HCT116 (cell line): ENCODE results near the gene TOX2. TPM values are rescaled to one million over a fixed set of nuclear protein-coding genes. Genes with fewer than 3 reads are reported as not detected.

Experiments used
- ATAC-seq: fragments of 200-7000 bp; cut with Tn5 transposase; 2 replicates; pipeline ENCODE4 v1.9.1; 2020; ENCODE audit warnings: mild to moderate bottlenecking, moderate library complexity
- BruUV-seq: library from RNA; stranded (reverse); fragments of 400-500 nt; replicated peaks from 2 replicates; lab custom pipeline; 2021; lab: Mats Ljungman, UMichigan
- CTCF ChIA-PET: fragments of 300-600 bp; sonication (Branson Sonifier 250); formaldehyde crosslinking; loops from one replicate; lab custom pipeline; 2021; ENCODE audit warnings: antibody characterized with exemption; lab: Charles Lee
- POLR2A ChIA-PET: fragments of 300-600, 350-600 bp; sonication (Branson Sonifier 250); formaldehyde crosslinking; loops from one replicate; lab custom pipeline; 2021; ENCODE audit warnings: antibody characterized with exemption; lab: Charles Lee
- RAD21 ChIA-PET, 2 experiments: fragments of 300-600 bp; sonication (Branson Sonifier 250); formaldehyde crosslinking; loops; one replicate each; lab custom pipeline; 2023; ENCODE audit warnings: low total read pairs in 2 of 2; ENCODE audit not compliant: uncharacterized antibody in 2 of 2, unreplicated experiment in 2 of 2, low non-redundant PET in 1 of 2; lab: Charles Lee
- DNase-seq: peaks from one replicate; pipeline ENCODE4 v3.0.0-alpha.2; 2010; ENCODE audit warnings: low read depth, low spot score
- H2AFZ ChIP-seq: fragments of 200-600 bp; shearing (Covaris generic), sonication (generic); 2 replicates; pipeline ENCODE4 v1.6.1; 2017; ENCODE audit warnings: low read depth, mixed run types, mixed read lengths, antibody characterized with exemption, low read length; ENCODE audit not compliant: poor library complexity, severe bottlenecking
- H3K27ac ChIP-seq: 2 replicates; pipeline ENCODE4 v1.5.1; 2012; ENCODE audit warnings: low read depth, low read length
- H3K27me3 ChIP-seq: fragments of 200-600 bp; sonication (generic); 2 replicates; pipeline ENCODE4 v1.6.1; 2016; ENCODE audit warnings: mixed run types, low read length, mixed read lengths; ENCODE audit not compliant: insufficient read depth
- H3K36me3 ChIP-seq, 2 experiments: fragments of 200-500 bp in 1 of 2; fragments of 200-600 bp in 1 of 2; sonication (Bioruptor generic) in 1 of 2; sonication (generic) in 1 of 2; 2 replicates each; pipeline versions ENCODE4 v1.5.1 to v1.6.1; 2014 to 2016; ENCODE audit warnings: low read length in 2 of 2, inconsistent platforms in 1 of 2, mixed read lengths in 1 of 2, mixed run types in 1 of 2; ENCODE audit not compliant: insufficient read depth in 2 of 2, control insufficient read depth in 1 of 2
- H3K4me1 ChIP-seq, 2 experiments: fragments of 200-600 bp in 1 of 2; sonication (generic) in 1 of 2; 2 replicates each; pipeline versions ENCODE4 v1.5.1 to v1.6.1; 2012 to 2017; ENCODE audit warnings: low read length in 2 of 2, inconsistent platforms in 1 of 2, mild to moderate bottlenecking in 1 of 2, mixed read lengths in 1 of 2, mixed run types in 1 of 2, moderate library complexity in 1 of 2; ENCODE audit not compliant: insufficient read depth in 2 of 2, control insufficient read depth in 1 of 2
- H3K4me2 ChIP-seq: fragments of 200-600 bp; sonication (generic); 2 replicates; pipeline ENCODE4 v1.6.1; 2017; ENCODE audit warnings: mixed run types, low read length, mixed read lengths
- H3K4me3 ChIP-seq, 2 experiments: fragments of 200-600 bp in 1 of 2; sonication (generic) in 1 of 2; replicated peaks in 1 of 2; 2 replicates each; pipeline ENCODE4 v1.5.1; 2011 to 2016; ENCODE audit warnings: low read length in 2 of 2, control low read depth in 1 of 2, low read depth in 1 of 2, mild to moderate bottlenecking in 1 of 2, mixed read lengths in 1 of 2, mixed run types in 1 of 2
- H3K79me2 ChIP-seq: fragments of 200-600 bp; sonication (generic); 2 replicates; pipeline ENCODE4 v1.6.1; 2017; ENCODE audit warnings: mild to moderate bottlenecking, mixed run types, low read length, moderate library complexity, mixed read lengths; ENCODE audit not compliant: insufficient read depth
- H3K9ac ChIP-seq: fragments of 200-600 bp; sonication (generic); 2 replicates; pipeline ENCODE4 v1.6.1; 2016; ENCODE audit warnings: low read length, mixed read lengths
- H3K9me2 ChIP-seq: fragments of 200-600 bp; sonication (generic), shearing (Covaris generic); 2 replicates; pipeline ENCODE4 v1.6.1; 2017; ENCODE audit warnings: mixed run types, mild to moderate bottlenecking, moderate library complexity; ENCODE audit not compliant: insufficient read depth
- H3K9me3 ChIP-seq, 2 experiments: fragments of 200-500 bp in 1 of 2; fragments of 200-600 bp in 1 of 2; sonication (Bioruptor generic) in 1 of 2; sonication (generic) in 1 of 2; 2 replicates each; pipeline ENCODE4 v1.6.1; 2014 to 2017; ENCODE audit warnings: low read length in 2 of 2, mixed read lengths in 2 of 2, inconsistent platforms in 1 of 2, low read depth in 1 of 2, mild to moderate bottlenecking in 1 of 2, mixed run types in 1 of 2, moderate library complexity in 1 of 2; ENCODE audit not compliant: control insufficient read depth in 1 of 2, insufficient read depth in 1 of 2
- H4K20me1 ChIP-seq: fragments of 200-600 bp; sonication (generic), shearing (Covaris generic); 2 replicates; pipeline ENCODE4 v1.6.1; 2017; ENCODE audit warnings: mixed run types, mild to moderate bottlenecking, moderate library complexity; ENCODE audit not compliant: insufficient read depth
- ATF3 ChIP-seq: IDR thresholded peaks from 2 replicates; pipeline ENCODE4 v1.6.1; 2012
- CBX3 ChIP-seq: IDR thresholded peaks from 2 replicates; pipeline ENCODE4 v1.6.1; 2012; ENCODE audit warnings: low read depth
- ELF1 ChIP-seq: IDR thresholded peaks from 2 replicates; pipeline ENCODE4 v1.6.1; 2012; ENCODE audit warnings: low read depth, borderline replicate concordance
- EZH2 ChIP-seq: fragments of 200-600 bp; sonication (generic); IDR thresholded peaks from 2 replicates; pipeline ENCODE4 v1.6.1; 2017; ENCODE audit warnings: antibody characterized with exemption, mixed run types
- EZH2phosphoT487 ChIP-seq: fragments of 200-600 bp; IDR thresholded peaks from 2 replicates; pipeline ENCODE4 v1.6.1; 2018; ENCODE audit warnings: antibody characterized with exemption, borderline replicate concordance
- FOSL1 ChIP-seq: IDR thresholded peaks from 2 replicates; pipeline ENCODE4 v1.6.1; 2012; ENCODE audit warnings: low read depth
- POLR2AphosphoS5 ChIP-seq: IDR thresholded peaks from 2 replicates; pipeline ENCODE4 v1.6.1; 2011; ENCODE audit warnings: mild to moderate bottlenecking, low read depth, low read length, moderate library complexity
- RAD21 ChIP-seq: IDR thresholded peaks from 2 replicates; pipeline ENCODE4 v1.6.1; 2012; ENCODE audit warnings: low read depth, mild to moderate bottlenecking
- SIN3A ChIP-seq: IDR thresholded peaks from 2 replicates; pipeline ENCODE4 v1.6.1; 2012; ENCODE audit warnings: low read depth
- SP1 ChIP-seq: IDR thresholded peaks from 2 replicates; pipeline ENCODE4 v1.6.1; 2012; ENCODE audit warnings: low read depth
- SRF ChIP-seq: IDR thresholded peaks from 2 replicates; pipeline ENCODE4 v1.6.1; 2012; ENCODE audit warnings: low read depth
- YY1 ChIP-seq: IDR thresholded peaks from 2 replicates; pipeline ENCODE4 v1.6.1; 2011; ENCODE audit warnings: low read length, low read depth, moderate library complexity, mild to moderate bottlenecking; ENCODE audit not compliant: insufficient replicate concordance; ENCODE audit errors: extremely low read depth
- ZNF274 ChIP-seq: fragments of 200-500 bp; sonication (Bioruptor generic); IDR thresholded peaks from 2 replicates; pipeline ENCODE4 v1.6.1; 2014; ENCODE audit warnings: mild to moderate bottlenecking, low read depth, low read length, inconsistent platforms
- intact Hi-C: fragments of 100-400 bp; cut with micrococcal nuclease; formaldehyde crosslinking; loops from 2 replicates; pipeline ENCODE4 v1.10.0; 2022
- total RNA-seq: library from RNA; stranded (reverse); gene quantifications from one replicate; pipeline ENCODE4 v1.2.1, GENCODE V29; 2021; ENCODE audit not compliant: unreplicated experiment
- TF ChIP-seq, protein P1 (sequence below), 3 experiments: fragments of 200-600 bp in 1 of 3; sonication (generic) in 1 of 3; IDR thresholded peaks in 2 of 3; conservative IDR thresholded peaks in 1 of 3; 2 replicates each; pipeline ENCODE4 v1.5.1; 2012 to 2017; ENCODE audit warnings: low read depth in 2 of 3, low read length in 2 of 3, antibody characterized with exemption in 1 of 3, borderline replicate concordance in 1 of 3, control low read depth in 1 of 3, mild to moderate bottlenecking in 1 of 3, mixed read lengths in 1 of 3, mixed run types in 1 of 3, moderate library complexity in 1 of 3; ENCODE audit not compliant: insufficient read depth in 1 of 3
- TF ChIP-seq, protein P2 (sequence below): IDR thresholded peaks from 2 replicates; pipeline ENCODE4 v1.6.1; 2012

Gene TOX2
- total RNA-seq, 1 experiment from 2014 or later: 39.6 TPM

DNA sequence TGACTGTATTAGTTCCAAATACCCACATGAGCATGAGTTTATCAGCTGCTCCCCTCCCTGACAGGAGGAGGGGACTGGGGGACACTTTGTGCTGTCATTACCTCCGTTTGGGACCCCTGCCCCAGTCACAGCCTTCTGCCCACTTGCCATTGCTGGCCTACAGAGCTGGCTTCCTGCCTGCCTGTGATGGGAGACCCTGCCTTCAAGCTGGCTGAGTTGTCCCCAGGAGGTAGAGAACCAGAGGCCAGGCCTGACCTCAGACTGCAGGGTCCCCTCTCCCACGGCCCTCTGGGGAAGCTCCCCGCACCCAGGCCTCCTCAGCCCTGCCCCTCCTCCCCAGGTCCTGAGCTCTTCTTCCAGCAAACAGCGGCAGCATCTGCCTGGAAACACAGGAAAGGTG lies 166.8 kb downstream of the TOX2 start:
- DNase-seq: no peak
- Histone ChIP-seq H3K36me3 (no peaks in the 10 kb centered on the region), H3K27me3 (no peaks in the 10 kb centered on the region), H3K9me2 (no peaks in the 10 kb centered on the region), H3K4me2 (no peak overlapping the region)
- RAD21 ChIA-PET: interaction anchor here in 1 of 2 experiments (2.2 kb wide), 1 partner anchor 332 kb away, joined by 18 read pairs; no protein-coding TSS in a partner anchor
- TF ChIP-seq, protein P1, sequence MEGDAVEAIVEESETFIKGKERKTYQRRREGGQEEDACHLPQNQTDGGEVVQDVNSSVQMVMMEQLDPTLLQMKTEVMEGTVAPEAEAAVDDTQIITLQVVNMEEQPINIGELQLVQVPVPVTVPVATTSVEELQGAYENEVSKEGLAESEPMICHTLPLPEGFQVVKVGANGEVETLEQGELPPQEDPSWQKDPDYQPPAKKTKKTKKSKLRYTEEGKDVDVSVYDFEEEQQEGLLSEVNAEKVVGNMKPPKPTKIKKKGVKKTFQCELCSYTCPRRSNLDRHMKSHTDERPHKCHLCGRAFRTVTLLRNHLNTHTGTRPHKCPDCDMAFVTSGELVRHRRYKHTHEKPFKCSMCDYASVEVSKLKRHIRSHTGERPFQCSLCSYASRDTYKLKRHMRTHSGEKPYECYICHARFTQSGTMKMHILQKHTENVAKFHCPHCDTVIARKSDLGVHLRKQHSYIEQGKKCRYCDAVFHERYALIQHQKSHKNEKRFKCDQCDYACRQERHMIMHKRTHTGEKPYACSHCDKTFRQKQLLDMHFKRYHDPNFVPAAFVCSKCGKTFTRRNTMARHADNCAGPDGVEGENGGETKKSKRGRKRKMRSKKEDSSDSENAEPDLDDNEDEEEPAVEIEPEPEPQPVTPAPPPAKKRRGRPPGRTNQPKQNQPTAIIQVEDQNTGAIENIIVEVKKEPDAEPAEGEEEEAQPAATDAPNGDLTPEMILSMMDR (IDR thresholded peaks at IDR 0.05 in 2 of 3, conservative IDR thresholded peaks at IDR 0.05 in 1 of 3; ENCODE audit: borderline replicate concordance in 1 of 3, insufficient read depth in 1 of 3, low read depth in 2 of 3, low read length in 2 of 3): no peak
- TF ChIP-seq EZH2 (no peak), SRF (no peak), ZNF274 (no peak)
- TF ChIP-seq, all 23 proteins: peak for 0
- H3K4me3 ChIP-seq: no peak overlapping the region
- ChIA-PET POLR2A (no interaction called here), CTCF (interaction anchor here (1.9 to 2.9 kb wide), 4 partner anchors 13 to 633 kb away, joined by 4 to 32 read pairs (median 8); no protein-coding TSS in a partner anchor)
- H3K9ac ChIP-seq: no peak overlapping the region
- H3K79me2 ChIP-seq: no peaks in the 10 kb centered on the region
- peaks cover 7 to 19% of the 10 kb centered on the region in 2 experiments for H3K4me1 ChIP-seq
- ATAC-seq: no peak
- H4K20me1 ChIP-seq: no peaks in the 10 kb centered on the region
- H3K9me3 ChIP-seq: no peaks in the 10 kb centered on the region
- intact Hi-C loops: loop anchor here (2.0 to 10.0 kb wide), 3 partner anchors 167 to 633 kb away; partner anchors contain the start of gene TOX2
- no TSS peak for BruUV-seq
- H2AFZ ChIP-seq: no peak overlapping the region
- no peak overlapping the region for H3K27ac ChIP-seq

DNA sequence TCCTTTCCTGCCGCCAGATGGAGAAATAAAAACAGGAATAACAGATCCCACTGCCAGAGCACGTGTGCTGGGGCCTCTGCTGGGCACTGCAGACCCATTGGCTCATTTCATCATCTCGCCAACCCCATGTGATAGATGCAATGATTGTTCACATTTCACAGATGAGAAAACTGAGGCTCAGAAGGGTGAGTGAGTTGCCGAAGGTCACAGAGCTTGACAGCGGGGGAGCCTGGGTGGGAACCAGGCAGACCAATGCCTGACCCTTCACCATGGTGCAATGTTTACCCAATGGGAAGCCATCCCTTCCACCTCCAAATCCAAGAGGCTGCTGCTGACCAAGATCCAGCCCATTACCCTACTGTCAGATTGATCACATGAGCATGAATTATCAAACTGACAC lies 167.2 kb downstream of the TOX2 start:
- DNase-seq (no peak), ATAC-seq (no peak)
- BruUV-seq: no TSS peak
- Histone ChIP-seq H3K4me1 (peaks cover 7 to 19% of the 10 kb centered on the region in 2 experiments), H3K27ac (no peak overlapping the region), H3K4me3 (no peak overlapping the region), H4K20me1 (no peaks in the 10 kb centered on the region), H3K9me2 (no peaks in the 10 kb centered on the region), H3K36me3 (no peaks in the 10 kb centered on the region), H3K79me2 (no peaks in the 10 kb centered on the region), H3K4me2 (no peak overlapping the region), H3K9ac (no peak overlapping the region), H3K27me3 (no peaks in the 10 kb centered on the region), H3K9me3 (no peaks in the 10 kb centered on the region), H2AFZ (no peak overlapping the region)
- intact Hi-C loops: loop anchor here (2.0 to 10.0 kb wide), 3 partner anchors 167 to 633 kb away; partner anchors contain the start of gene TOX2
- RAD21 ChIA-PET: no interaction called here
- CTCF ChIA-PET: interaction anchor here (2.0 to 2.9 kb wide), 3 partner anchors 332 to 633 kb away, joined by 8 to 32 read pairs (median 8); no protein-coding TSS in a partner anchor
- POLR2A ChIA-PET: no interaction called here
- TF ChIP-seq YY1: no peak
- no peak for TF ChIP-seq ATF3
- TF ChIP-seq, protein P2, sequence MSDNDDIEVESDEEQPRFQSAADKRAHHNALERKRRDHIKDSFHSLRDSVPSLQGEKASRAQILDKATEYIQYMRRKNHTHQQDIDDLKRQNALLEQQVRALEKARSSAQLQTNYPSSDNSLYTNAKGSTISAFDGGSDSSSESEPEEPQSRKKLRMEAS: no peak
- no peak for TF ChIP-seq EZH2phosphoT487
- no peak for TF ChIP-seq POLR2AphosphoS5
- no peak for TF ChIP-seq FOSL1
- TF ChIP-seq SIN3A: no peak
- no peak for TF ChIP-seq RAD21
- TF ChIP-seq SRF: no peak
- no peak for TF ChIP-seq SP1
- TF ChIP-seq, protein P1 (IDR thresholded peaks at IDR 0.05 in 2 of 3, conservative IDR thresholded peaks at IDR 0.05 in 1 of 3; ENCODE audit: borderline replicate concordance in 1 of 3, insufficient read depth in 1 of 3, low read depth in 2 of 3, low read length in 2 of 3): no peak
- no peak for TF ChIP-seq ELF1
- no peak for TF ChIP-seq CBX3
